ENCODE measurements around the gene MORN5.
A peak's percentile ranks its signal among the peaks of the same experiment; 100 is the strongest.

MORN5 gene

GRCh38 chr9:122125158-122125508 is 34.6 kb upstream of the MORN5 start:
- DNase-seq (ENCODE audit: low read depth) = peak; percentile 62

- no peak for DNase-seq (ENCODE audit: low read depth)
These were observed 34.0 kb upstream of the MORN5 start for GRCh38 chr9:122125509-122126330.

- DNase-seq (ENCODE audit: low read depth) = peak; percentile 42
These were observed 33.1 kb upstream of the MORN5 start for GRCh38 chr9:122126331-122127261.

- DNase-seq (ENCODE audit: low read depth) = no peak
These were observed 32.3 kb upstream of the MORN5 start for GRCh38 chr9:122127396-122127798.

- no peak for DNase-seq (ENCODE audit: low read depth)
These were observed 31.4 kb upstream of the MORN5 start for GRCh38 chr9:122128007-122128968.

- no peak for DNase-seq (ENCODE audit: low read depth)
These were observed 30.8 kb upstream of the MORN5 start for GRCh38 chr9:122128969-122129343.

GRCh38 chr9:122129969-122130368 is 29.7 kb upstream of the MORN5 start:
- DNase-seq (ENCODE audit: low read depth) = no peak

GRCh38 chr9:122130837-122131236 is 28.9 kb upstream of the MORN5 start:
- no peak for DNase-seq (ENCODE audit: low read depth)

GRCh38 chr9:122131401-122132001 is 28.2 kb upstream of the MORN5 start:
- DNase-seq (ENCODE audit: low read depth) = no peak

- DNase-seq (ENCODE audit: low read depth) = no peak
These were observed 27.2 kb upstream of the MORN5 start for GRCh38 chr9:122132539-122132938.

- no peak for DNase-seq (ENCODE audit: low read depth)
These were observed 26.3 kb upstream of the MORN5 start for GRCh38 chr9:122133263-122133983.

- no peak for DNase-seq (ENCODE audit: low read depth)
These were observed 25.6 kb upstream of the MORN5 start for GRCh38 chr9:122133984-122134535.

GRCh38 chr9:122134822-122135528 is 24.7 kb upstream of the MORN5 start:
- peak; percentile 21 for DNase-seq (ENCODE audit: low read depth)

- DNase-seq (ENCODE audit: low read depth) = no peak
These were observed 24.2 kb upstream of the MORN5 start for GRCh38 chr9:122135529-122135859.

- no peak for DNase-seq (ENCODE audit: low read depth)
These were observed 21.0 kb upstream of the MORN5 start for GRCh38 chr9:122138560-122139268.

GRCh38 chr9:122140368-122141193 is 19.1 kb upstream of the MORN5 start:
- no peak for DNase-seq (ENCODE audit: low read depth)

GRCh38 chr9:122141671-122142070 is 18.0 kb upstream of the MORN5 start:
- DNase-seq (ENCODE audit: low read depth) = no peak

GRCh38 chr9:122143296-122143695 is 16.4 kb upstream of the MORN5 start:
- DNase-seq (ENCODE audit: low read depth) = no peak

Data from amniotic epithelial cell (primary cell).